KOPT-K1 (cell line): Measurements from ENCODE around the gene UNC5A.

ENCODE experiments used
- H3K27ac ChIP-seq: fragments of 200-600 bp; sonication (generic); 2 replicates; pipeline ENCODE4 v1.5.1; 2016; ENCODE audit warnings: antibody characterized with exemption, mild to moderate bottlenecking, low read depth, low read length; ENCODE audit not compliant: poor library complexity, severe bottlenecking
- H3K36me3 ChIP-seq: fragments of 200-600 bp; sonication (generic); 2 replicates; pipeline ENCODE4 v1.5.1; 2017; ENCODE audit warnings: antibody characterized with exemption, mild to moderate bottlenecking, low read length, moderate library complexity; ENCODE audit not compliant: insufficient read depth
- H3K9me3 ChIP-seq: fragments of 200-600 bp; sonication (generic); 2 replicates; pipeline ENCODE4 v1.5.1; 2017; ENCODE audit warnings: antibody characterized with exemption, low read length, mild to moderate bottlenecking; ENCODE audit not compliant: insufficient read depth, poor library complexity, severe bottlenecking

The UNC5A gene

DNA sequence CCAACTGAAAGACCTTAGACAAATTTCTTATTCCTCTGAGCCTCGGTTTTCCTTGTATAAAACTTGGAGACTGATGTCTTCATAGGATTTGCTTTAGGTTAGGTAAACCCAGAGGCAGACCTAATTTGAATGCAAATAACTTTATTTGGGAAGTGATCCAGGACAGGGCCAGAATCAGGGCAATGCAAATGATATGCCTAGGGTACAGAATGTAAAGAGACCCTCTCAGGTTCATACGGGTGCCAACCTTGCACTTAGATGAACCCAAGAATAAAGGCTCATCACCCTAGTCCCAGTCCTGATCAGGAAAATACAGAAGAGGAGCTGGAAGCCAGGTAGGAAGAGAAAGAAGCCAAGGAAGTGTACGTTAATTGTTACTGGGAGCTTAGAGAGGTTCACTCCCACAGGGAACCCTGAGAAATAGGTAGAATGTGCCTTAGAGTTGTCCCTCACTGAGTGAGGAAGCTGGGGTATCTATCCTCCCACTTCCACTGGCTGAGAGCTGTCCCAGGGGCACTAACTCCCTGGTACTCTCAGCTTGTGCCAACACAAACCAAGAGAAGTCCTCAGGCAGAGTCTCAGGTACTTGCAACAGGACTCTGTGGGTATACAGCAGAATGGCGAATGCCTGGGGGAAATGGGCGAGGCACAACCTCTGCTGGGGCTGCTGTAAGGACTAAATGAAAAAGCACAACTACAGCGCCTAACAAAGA lies 91.9 kb downstream of the UNC5A start:
- Histone ChIP-seq H3K9me3 (no peaks in the 10 kb centered on the region), H3K27ac (no peak overlapping the region), H3K36me3 (peaks cover 65% of the 10 kb centered on the region)

DNA sequence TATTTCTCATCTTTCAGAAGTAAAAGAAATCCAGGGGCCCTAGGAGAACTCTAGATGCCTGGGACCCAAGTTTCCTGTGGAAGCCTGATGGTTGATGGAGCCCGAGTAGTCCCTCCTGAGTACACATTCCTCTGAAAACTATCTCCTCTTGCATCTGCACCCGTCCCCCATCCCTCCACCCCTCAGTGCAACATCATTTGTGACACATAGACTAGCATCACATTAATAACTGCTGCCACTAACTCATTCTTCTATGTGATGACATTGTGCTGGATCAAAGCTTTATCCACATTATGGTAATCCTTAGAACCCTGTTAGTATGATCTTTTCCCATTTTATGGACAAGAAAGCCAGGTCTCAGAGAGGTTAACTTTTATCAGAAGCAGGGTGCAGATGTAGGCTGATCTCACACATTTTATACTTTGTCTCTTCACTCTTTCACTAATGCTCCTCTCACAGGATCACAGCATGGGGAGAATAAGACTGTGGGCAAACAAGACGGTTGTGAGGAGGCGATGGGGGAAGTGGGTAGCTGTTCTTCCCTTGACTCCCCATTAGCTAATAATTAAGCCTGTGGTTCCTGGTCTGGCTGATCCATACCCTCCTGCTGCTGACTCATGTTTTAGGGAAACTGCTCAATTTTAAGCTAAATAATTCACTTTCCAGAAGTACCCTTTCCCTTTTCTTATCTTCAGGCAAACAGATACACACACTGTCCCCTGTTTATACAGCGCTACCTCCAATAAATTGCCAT lies 92.7 kb downstream of the UNC5A start:
- Histone ChIP-seq H3K36me3 (peaks cover 74% of the 10 kb centered on the region), H3K27ac (no peak overlapping the region), H3K9me3 (no peaks in the 10 kb centered on the region)

DNA sequence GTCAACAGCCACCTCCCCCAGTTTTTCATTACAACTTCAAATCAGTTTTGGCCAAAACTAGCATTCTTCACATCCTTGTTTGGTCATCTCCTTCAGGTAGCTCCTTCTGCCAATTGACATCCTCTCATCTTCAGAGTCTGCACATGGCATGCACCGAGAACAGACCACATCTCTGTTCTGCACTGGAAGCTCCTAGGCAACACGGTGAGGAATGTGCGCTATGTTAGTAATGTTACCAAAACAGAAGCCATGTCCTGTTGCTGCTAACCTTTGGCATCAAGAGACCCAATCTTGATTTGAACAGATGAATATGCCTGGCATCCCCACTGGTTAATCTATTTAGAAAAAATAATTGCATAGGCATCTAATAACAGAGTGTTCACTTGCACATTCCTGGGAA lies 93.9 kb downstream of the UNC5A start:
- no peak overlapping the region for H3K27ac ChIP-seq
- no peaks in the 10 kb centered on the region for H3K9me3 ChIP-seq
- peaks cover 86% of the 10 kb centered on the region for H3K36me3 ChIP-seq

DNA sequence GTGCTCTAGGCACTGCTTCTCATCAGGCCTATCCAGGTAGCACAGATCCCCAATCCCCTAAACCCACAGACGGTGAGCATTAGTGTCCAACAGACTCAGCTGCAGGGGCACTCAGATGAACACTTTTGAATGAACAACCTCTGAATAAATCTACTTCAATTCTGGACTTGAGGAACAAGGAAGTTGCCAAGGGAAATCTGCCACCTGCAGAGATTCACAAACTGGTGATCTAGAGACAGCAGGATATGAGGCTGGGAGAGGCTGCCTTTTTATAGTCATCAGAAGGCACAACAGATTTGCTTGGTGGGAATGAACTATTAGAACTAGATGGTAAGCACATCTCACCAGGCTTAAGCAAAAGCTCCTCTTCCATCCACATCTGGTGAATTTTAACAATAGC lies 95.8 kb downstream of the UNC5A start:
- H3K36me3 ChIP-seq: peaks cover 99% of the 10 kb centered on the region

DNA sequence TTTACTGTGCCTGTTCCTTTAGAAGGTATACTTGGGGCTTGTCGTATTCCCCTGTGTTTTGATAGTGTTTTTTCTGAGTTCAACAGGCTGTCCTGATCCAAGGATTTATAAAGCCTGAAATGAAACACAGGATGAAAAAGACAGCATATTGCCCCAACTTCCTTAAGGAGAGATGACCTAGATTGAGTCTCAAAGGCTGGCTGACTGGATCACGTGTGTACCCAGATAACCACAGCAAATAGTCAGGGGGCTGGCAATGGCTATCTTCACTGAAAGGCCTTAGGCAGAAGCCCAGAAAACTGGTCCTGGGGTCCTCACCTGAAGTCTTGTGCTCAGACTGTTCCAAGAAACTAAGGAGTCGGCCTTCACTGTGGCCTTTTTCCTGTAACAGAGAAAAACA lies 96.4 kb downstream of the UNC5A start:
- Histone ChIP-seq H3K36me3 (peaks cover 97% of the 10 kb centered on the region), H3K27ac (no peak overlapping the region), H3K9me3 (no peaks in the 10 kb centered on the region)

More for the DNA sequence above, 95.8 kb downstream of the UNC5A start:
- no peak overlapping the region for H3K27ac ChIP-seq
- no peaks in the 10 kb centered on the region for H3K9me3 ChIP-seq

DNA sequence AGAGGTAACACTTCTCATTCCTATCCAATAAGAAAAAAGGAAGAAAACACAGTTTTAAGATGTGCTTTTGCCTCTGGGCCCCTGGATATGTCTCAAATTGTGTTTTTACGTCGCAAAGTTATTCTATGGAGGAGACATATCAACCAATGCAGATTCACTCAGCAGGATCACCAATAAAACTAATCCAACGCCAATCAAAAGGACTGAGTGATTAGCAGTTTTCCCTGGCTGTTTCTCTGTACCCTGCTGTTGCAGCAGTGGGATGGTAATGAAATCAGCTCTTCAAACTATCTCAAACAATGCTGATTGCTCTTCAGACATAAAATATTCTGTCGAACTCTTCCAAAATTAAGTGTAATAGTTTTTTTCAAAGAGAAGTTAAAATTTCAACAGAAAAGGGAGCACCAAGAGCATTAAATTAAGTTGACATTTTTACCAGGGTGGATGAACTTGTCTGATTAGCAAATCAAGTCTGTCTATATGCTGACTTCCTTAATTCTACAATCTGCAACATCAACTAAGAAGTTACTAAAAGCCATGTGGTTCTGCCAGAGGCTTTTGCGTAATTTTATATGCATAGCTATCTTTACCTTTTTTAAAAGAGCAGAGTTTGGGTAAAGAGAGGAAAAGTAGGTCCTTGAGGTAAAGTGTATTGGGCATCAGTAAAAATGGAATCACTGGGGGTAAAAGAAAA lies 98.5 kb downstream of the UNC5A start:
- Histone ChIP-seq H3K36me3 (peaks cover 86% of the 10 kb centered on the region), H3K9me3 (no peaks in the 10 kb centered on the region), H3K27ac (no peak overlapping the region)

DNA sequence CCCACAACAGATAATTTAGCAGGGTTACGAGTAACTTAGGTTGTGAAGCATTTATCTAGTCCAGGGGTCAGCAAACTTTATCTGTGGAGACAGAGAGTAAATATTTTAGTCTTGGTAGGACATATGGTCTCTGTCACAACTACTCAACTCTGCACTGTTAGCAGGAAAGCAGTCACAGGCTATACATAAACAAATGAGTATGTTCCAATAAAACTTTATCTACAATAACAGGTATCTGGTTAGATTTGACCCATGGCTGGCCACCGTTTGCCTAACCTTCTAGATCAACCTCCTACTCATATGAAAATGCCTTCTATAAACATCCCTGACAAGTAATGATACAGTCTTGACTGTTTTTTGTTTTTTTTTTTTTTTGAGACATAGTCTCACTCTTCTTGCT lies 101.8 kb downstream of the UNC5A start:
- Histone ChIP-seq H3K27ac (no peak overlapping the region), H3K36me3 (peaks cover 81% of the 10 kb centered on the region), H3K9me3 (no peaks in the 10 kb centered on the region)

DNA sequence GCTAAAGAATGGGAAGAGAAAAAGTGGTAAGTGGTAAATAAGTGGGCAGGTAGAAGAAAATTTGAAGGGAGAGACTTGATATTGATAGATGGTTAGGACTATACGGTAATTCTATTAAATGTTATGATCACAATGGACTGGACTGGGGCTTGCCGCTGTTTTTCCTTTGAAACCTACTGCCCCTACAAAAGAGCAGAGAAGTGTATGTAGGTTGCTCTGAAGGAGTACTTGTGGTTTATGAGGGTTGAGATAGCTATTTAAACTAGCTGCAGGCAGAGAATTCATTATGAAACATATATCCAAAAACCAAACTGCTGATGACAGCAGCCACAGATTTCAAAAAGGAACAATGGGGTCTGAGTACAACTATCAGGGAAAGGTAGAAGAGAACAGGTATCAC lies 105.5 kb downstream of the UNC5A start:
- Histone ChIP-seq H3K27ac (no peak overlapping the region), H3K9me3 (no peaks in the 10 kb centered on the region), H3K36me3 (peaks cover 66% of the 10 kb centered on the region)

DNA sequence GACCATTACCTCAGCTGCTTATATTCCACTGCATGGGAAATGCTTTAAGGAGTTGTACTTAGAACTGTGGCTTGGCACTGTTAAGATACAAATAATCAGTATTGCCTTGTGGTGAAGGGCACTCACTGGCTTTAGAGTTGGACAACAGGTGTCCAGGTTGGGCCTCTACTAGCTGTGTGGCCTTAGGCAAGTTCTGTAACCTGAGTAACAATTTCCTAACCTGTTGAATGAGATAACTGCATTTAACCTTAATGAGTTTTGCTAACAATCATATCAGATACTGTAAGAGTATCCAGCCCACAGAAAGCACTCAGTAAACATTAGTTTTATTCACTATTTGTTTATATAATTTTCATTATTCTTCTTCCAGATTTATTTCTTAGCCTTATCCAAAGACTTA lies 106.0 kb downstream of the UNC5A start:
- H3K9me3 ChIP-seq: no peaks in the 10 kb centered on the region
- H3K27ac ChIP-seq: no peak overlapping the region
- H3K36me3 ChIP-seq: peaks cover 62% of the 10 kb centered on the region

DNA sequence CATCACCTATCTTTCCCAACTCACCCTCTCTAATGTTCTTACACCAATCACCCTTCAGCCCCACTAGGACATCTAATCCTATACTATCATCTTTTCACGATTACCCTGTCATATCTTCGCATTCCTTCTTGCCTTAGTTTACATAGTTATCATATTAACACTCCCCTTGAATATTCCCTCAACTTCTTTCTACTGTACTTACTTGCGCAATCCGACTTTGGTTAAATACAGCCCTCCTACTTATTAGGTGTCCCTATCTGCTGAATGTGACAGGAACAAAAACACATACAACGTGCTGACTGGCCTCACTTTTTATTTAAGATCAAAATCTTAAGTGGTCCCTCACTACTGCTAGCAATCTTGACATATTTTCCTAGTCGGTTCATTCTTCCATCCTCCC lies 108.3 kb downstream of the UNC5A start:
- Histone ChIP-seq H3K9me3 (no peaks in the 10 kb centered on the region), H3K36me3 (peaks cover 58% of the 10 kb centered on the region), H3K27ac (no peak overlapping the region)

DNA sequence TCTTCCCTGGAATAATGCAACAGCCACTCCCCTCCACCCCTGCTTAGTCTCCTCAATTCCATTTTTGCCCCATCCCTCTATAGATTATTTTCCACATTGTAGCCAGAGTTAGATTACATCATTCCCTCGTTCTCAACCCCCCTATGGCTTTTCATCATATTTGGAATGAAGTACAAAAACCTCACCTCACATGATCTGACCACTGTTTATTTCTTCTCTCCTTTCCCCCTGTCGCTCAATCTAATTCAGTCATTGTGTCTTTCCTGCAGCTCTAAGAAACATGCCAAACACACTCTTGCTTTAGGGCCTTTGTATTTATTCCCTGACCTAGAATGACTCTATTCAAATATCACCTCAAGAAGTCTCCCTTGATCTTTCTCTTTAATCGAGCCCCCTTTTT lies 111.4 kb downstream of the UNC5A start:
- peaks cover 31% of the 10 kb centered on the region for H3K36me3 ChIP-seq
- no peaks in the 10 kb centered on the region for H3K9me3 ChIP-seq

DNA sequence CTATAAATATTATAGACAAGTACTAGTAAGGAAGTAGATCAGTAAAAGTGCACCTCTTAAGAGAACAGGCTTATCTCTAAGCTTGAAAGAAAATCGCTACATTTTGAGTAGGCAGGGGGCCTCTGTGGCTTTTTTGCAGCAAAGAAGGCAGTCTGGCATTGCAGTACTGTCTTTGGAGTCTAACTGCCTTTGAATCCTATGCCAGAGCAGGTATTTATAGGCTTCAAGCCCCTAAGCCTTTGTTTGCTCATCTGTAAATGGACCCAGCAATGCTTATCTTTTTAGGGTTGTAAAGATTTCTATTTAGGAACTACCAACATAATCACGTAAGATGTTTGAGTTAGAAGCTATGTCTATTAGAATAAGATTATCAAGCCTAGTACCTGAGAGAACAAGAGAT lies 112.5 kb downstream of the UNC5A start:
- Histone ChIP-seq H3K27ac (no peak overlapping the region), H3K36me3 (peaks cover 30% of the 10 kb centered on the region), H3K9me3 (no peaks in the 10 kb centered on the region)

More for the DNA sequence above, 111.4 kb downstream of the UNC5A start:
- no peak overlapping the region for H3K27ac ChIP-seq

DNA sequence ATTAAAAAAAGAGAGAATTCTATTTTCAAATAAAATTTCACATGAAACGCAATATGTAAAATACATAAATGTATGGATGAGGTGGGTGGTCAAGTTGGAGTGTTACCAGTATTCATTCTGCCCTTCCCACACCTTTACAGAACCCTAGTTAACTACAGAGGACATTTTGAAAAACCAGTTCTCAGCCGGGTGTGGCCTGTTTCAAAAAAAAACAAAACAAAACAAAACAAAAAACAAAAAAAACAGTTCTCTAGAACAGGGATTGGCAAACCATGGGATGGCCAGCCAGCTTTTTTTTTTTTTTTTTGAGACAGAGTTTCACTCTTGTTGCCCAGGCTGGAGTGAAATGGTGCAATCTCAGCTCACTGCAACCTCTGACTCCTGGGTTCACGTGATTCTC lies 117.2 kb downstream of the UNC5A start:
- Histone ChIP-seq H3K36me3 (peaks cover 31% of the 10 kb centered on the region), H3K27ac (no peak overlapping the region), H3K9me3 (no peaks in the 10 kb centered on the region)

DNA sequence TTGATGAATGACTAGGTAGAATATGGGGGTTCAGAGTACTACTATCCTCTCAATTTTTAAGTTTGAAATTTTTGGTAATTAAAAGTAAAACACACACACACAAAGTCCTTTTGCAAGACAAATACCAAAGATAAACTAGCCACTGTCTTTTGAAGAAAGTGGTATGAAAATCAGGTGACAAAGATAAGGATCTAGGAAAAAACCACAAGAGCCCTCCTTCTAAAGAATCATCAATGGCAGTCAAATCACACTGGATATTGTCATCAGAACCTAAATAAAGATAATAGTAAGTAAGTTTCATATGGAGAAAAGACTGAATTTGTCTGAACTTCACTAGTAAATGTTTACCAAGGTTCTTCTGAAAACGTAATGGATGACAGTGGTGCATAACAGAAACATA lies 119.3 kb downstream of the UNC5A start:
- H3K27ac ChIP-seq: no peak overlapping the region
- H3K9me3 ChIP-seq: no peaks in the 10 kb centered on the region
- H3K36me3 ChIP-seq: peaks cover 51% of the 10 kb centered on the region
